Astrocyte of the cerebellum (primary cell): ENCODE results near the gene TAF11L2.
"Not testable (repeated sequence)": the region's sequence is repeated elsewhere in the genome, so short reads cannot be mapped to it uniquely, and the experiment has no call there.

ENCODE experiments used
- DNase-seq: peaks from one replicate; pipeline ENCODE4 v3.0.0-alpha.2; 2011; ENCODE audit warnings: low read depth
- H3K4me3 ChIP-seq: 2 replicates; pipeline ENCODE4 v1.5.1; 2011; ENCODE audit warnings: mild to moderate bottlenecking, low read depth, low read length, moderate library complexity
- in situ Hi-C: cut with HindIII; loops from 2 replicates; pipeline ENCODE4 v1.10.0; 2017; ENCODE audit warnings: low sequenced_read_pairs
- TF ChIP-seq, protein P1 (sequence below): IDR thresholded peaks from 2 replicates; pipeline ENCODE4 v1.5.1; 2012; ENCODE audit warnings: low read length, low read depth, moderate library complexity, mild to moderate bottlenecking; ENCODE audit errors: missing control alignments

The TAF11L2 gene

GRCh38 chr5:17497931-17498330 lies at the start of gene TAF11L2:
TSS of gene TAF11L2 (plus strand) at chr5:17498231.
- DNase-seq, H3K4me3 ChIP-seq, in situ Hi-C loops: not testable (repeated sequence)

DNA sequence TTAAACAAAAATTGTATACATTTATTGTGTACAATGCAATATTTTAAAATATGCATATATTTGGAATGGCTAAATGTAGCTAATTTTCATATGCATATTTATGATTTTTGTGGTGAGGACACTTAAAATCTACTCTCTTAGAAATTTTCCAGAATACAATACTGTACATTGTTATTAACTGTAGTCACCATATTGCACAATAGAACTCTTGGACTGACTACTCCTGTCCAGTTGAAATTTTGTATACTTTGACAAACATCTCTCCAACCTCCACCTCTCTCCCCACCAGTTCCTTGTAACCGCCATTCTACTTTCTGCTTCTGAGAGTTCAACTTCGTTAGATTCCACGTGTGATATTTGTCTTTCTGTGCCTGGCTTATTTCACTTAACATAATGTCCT lies 49.2 kb upstream of the TAF11L2 start:
- TF ChIP-seq, protein P1, sequence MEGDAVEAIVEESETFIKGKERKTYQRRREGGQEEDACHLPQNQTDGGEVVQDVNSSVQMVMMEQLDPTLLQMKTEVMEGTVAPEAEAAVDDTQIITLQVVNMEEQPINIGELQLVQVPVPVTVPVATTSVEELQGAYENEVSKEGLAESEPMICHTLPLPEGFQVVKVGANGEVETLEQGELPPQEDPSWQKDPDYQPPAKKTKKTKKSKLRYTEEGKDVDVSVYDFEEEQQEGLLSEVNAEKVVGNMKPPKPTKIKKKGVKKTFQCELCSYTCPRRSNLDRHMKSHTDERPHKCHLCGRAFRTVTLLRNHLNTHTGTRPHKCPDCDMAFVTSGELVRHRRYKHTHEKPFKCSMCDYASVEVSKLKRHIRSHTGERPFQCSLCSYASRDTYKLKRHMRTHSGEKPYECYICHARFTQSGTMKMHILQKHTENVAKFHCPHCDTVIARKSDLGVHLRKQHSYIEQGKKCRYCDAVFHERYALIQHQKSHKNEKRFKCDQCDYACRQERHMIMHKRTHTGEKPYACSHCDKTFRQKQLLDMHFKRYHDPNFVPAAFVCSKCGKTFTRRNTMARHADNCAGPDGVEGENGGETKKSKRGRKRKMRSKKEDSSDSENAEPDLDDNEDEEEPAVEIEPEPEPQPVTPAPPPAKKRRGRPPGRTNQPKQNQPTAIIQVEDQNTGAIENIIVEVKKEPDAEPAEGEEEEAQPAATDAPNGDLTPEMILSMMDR = no peak
- H3K4me3 ChIP-seq = no peak overlapping the region
- in situ Hi-C loops = no loop called here
- no peak for DNase-seq

DNA sequence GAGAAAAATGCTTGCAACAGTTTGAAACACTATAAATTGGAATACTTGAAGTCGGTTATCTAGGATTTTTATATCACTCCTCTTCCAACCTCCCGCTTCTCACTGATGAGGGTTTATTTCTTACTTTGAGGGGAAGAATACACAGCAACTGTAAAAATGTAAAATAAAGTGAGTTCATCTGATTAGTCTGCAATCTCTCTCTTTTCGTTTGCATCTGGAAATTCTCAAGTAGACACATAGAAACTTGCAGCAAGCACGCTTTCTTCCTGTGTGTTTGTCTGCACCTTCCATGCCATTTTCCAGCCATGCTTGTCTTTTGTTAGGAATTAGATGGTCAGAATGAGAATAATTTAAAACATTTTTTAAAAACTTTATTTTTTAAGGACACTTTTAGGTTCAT lies 45.1 kb upstream of the TAF11L2 start:
- TF ChIP-seq, protein P1 = no peak
- H3K4me3 ChIP-seq = no peak overlapping the region
- in situ Hi-C loops = no loop called here
- DNase-seq = no peak

GRCh38 chr5:17455942-17456341 lies 42.1 kb upstream of the TAF11L2 start:
- in situ Hi-C loops = no loop called here
- no peak for DNase-seq
- H3K4me3 ChIP-seq = no peak overlapping the region
- TF ChIP-seq, protein P1 = no peak

- in situ Hi-C loops = no loop called here
- no peak overlapping the region for H3K4me3 ChIP-seq
- TF ChIP-seq, protein P1 = no peak
- no peak for DNase-seq
Observed at GRCh38 chr5:17461793-17462192, 36.2 kb upstream of the TAF11L2 start.

- DNase-seq = no peak
- in situ Hi-C loops = no loop called here
- TF ChIP-seq, protein P1 = no peak
- H3K4me3 ChIP-seq = no peak overlapping the region
Observed at GRCh38 chr5:17463653-17464052, 34.4 kb upstream of the TAF11L2 start.

DNA sequence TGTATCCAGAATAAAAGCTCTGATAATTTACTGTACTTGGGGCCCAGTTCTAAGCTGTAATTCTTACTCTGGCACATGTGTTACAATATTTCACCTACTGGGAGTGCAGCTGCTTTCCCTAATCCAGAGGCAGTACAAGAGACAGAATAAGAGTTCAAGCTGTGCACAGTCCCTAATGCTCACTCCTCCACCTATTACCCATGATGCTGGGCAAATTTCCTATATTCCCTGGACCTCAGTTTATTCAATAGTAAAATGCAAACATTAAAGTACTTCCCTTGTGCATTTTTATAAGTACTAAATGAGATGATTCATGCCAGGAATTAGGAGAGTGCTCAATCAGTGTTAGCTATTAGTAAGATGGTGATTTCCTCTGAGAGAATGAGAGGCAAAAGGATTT lies 28.0 kb upstream of the TAF11L2 start:
- no peak overlapping the region for H3K4me3 ChIP-seq
- TF ChIP-seq, protein P1 = no peak
- no peak for DNase-seq
- in situ Hi-C loops = no loop called here

DNA sequence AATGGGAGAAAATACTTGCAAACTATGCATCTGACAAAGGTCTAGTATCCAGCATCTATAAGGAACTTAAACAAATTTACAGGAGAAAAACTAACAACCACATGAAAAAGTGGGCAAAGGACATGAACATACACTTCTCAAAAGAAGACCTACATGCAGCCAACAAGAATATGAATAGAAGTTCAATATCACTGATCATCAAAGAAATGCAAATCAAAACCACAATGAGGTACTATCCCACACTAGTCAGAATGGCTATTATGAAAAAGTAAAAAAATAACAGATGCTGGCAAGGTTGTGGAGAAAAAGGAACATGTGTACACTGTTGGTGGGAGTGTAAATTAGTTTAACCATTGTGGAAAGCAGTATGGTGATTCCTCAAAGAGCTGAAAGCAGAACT lies 23.0 kb upstream of the TAF11L2 start:
- H3K4me3 ChIP-seq, DNase-seq, in situ Hi-C loops: not testable (repeated sequence)
